ENCODE data around the gene AKAP9.
"Not testable (repeated sequence)": the region's sequence is repeated elsewhere in the genome, so short reads cannot be mapped to it uniquely, and the experiment has no call there.

The AKAP9 gene

DNA sequence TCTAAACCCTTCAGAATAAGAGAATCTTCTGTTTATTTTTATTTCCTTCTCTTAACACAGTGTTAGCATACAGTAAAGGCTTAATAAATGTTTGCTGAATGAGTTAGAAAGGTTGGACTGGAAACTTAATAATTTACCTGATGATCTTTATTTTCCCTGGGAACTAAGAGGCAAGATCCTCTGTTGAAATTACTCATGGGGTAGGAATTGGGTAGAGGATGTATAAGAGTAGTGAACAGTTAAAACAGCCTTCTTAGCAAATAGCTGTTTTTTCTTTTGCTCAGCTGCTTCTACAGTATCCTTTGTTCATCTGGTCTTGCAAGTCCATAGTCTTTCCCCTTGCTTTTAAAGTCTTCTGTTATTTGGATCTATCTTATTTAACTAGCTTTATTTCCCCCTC lies 80.0 kb downstream of the AKAP9 start:
- DNase-seq, result no peak

DNA sequence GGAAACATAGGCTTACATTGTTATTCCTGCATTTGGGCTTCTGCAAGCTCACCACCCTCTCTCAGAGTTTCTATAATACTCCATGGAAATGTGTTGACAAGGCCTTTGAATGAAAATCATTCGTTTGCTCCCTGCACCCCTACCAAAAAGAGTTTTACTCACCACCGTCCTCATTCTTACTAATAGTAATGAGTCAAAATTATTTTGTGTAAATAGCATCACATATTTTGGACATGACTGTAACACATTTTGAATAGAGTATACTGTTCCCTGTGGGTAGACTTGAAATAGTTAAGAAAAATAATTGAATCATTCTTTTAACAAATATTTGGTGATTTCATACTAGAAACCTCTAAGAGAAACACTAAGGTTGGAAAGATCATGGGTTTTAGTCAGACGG lies 84.6 kb downstream of the AKAP9 start:
- no peak for DNase-seq

GRCh38 chr7:92026635-92027034 lies 86.0 kb downstream of the AKAP9 start:
- not testable (repeated sequence) for DNase-seq

DNA sequence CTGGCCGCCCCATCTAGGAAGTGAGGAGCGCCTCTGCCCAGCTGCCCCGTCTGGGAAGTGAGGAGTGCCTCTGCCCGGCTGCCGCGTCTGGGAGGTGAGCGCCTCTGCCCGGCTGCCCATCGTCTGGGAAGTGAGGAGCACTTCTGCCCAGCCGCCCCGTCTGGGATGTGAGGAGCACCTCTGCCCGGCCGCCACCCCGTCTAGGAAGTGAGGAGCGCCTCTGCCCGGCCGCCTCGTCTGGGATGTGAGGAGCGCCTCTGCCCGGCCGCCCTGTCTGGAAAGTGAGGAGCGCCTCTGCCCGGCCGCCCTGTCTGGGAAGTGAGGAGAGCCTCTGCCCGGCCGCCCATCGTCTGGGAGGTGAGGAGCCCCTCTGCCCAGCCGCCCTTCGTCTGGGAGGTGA lies 86.5 kb downstream of the AKAP9 start:
- not testable (repeated sequence) for DNase-seq

- DNase-seq, result no peak
Measured at GRCh38 chr7:92028226-92028625, 87.6 kb downstream of the AKAP9 start.

DNA sequence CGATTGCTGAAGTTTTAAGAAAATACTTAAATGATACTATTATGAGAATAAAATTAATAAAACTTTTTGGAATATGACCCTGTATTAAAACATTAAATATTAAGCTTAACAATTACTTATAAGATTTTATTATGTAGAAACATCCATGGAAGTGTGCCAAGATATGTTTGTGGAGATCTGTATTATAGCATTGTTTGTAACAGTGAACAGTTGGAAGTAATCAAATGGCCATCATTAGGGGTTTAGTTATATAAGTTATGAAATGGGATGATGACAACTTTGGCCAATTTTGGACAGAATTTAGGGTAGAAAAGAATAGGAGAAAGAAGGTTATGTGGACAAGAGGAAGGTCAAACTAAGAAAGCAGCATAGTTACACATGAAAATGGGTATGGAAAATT lies 88.0 kb downstream of the AKAP9 start:
- DNase-seq, result no peak

- no peak for DNase-seq
Measured at GRCh38 chr7:92034116-92034515, 93.5 kb downstream of the AKAP9 start.

DNA sequence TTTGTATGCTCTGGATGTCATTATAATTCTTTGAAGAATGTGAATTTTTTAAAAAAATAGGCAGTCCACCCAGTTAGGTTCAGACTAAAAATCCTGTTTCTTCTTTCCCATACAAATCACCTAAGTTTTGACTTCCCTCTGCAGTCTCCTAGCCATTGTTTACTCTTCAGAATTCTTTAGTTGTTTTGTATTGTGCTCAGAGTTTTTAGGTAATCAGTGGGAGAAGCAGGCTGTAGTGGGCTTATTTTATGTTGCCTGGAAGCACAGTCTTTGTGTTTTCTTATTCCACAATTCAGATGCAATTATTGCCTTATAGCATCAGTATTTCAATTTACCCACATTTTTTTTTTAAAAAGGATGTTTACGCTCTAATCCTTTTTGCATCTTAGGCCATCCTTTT lies 94.9 kb downstream of the AKAP9 start:
- DNase-seq, result no peak

DNA sequence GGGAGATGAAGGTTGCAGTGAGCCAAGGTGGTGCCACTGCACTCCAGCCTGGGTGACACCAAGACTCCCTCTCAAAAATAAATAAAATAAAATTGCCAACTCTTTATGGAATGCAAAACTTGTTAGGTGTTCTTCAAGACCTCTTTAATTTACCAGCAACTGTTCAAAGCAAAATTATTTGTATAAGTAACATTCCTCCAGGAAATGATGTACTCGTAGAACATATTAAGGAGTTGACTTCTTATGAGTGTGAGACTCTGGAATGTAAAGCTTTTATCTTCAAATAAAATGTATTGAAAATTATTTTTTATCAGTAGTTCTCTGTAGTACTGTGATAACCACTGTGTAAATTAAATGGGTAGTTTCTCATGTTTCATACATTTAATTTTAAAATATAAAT lies 99.2 kb downstream of the AKAP9 start:
- DNase-seq, result no peak

- DNase-seq, result no peak
Measured at GRCh38 chr7:92042056-92042737, 101.5 kb downstream of the AKAP9 start.

GRCh38 chr7:92043098-92043497 lies 102.4 kb downstream of the AKAP9 start:
- no peak for DNase-seq

DNA sequence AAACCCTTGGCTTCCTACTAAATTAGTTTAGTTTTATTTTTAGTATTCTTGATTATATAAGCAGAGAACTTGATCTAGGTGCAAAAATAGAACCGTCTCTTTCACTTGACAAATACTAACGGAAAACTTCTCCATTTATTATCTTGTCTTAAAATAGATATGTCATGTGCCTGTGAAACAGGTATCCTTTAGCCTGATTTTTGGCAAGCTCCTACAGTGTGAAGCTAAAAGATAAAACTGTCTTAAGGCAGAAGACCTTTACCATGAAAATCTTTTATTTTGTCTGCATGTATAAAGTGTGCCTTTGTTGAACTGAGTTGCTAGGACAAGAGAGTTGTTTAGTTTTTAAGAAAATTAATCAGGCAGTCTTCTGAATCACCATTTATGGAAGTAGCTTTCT lies 103.0 kb downstream of the AKAP9 start:
- DNase-seq, result no peak

DNA sequence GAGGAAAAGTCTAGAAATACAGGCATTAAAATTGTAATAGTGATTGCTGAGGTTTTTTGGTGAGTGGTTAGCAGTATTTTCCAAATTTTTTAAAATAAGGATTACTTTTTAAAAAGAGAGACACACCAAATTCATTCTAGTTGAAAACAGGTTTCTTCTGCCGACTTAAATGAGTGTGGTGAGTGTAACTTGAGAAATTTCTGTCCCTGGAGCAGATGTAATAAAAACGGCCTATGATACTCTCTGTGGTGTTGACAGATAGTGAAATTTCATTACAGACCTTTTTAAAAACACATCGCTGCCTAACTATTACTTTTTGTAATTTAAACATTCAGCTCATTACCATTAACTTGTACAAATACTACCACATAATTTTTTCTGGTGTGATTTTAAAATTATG lies 103.5 kb downstream of the AKAP9 start:
- DNase-seq, result no peak

GRCh38 chr7:92044940-92045339 lies 104.3 kb downstream of the AKAP9 start:
- DNase-seq, result no peak

GRCh38 chr7:92051655-92052054 lies 111.0 kb downstream of the AKAP9 start:
- no peak for DNase-seq

- no peak for DNase-seq
Measured at GRCh38 chr7:92052159-92052558, 111.5 kb downstream of the AKAP9 start.

DNA sequence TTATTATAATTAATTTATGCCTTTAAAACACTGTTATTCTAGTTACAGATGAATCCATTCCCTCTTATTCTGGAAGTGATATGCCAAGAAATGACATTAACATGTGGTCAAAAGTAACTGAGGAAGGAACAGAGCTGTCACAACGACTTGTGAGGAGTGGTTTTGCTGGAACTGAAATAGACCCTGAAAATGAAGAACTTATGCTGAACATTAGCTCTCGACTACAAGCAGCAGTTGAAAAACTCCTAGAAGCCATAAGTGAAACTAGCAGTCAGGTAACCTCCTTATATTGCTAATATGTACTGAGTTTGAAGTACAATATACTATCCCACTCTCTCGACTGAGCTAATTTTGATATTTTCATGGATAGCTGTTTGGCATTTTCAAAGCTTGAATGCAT lies 112.0 kb downstream of the AKAP9 start:
- peak in 1 of 3 donors; percentile 22 for DNase-seq

GRCh38 chr7:92053312-92053711 lies 112.7 kb downstream of the AKAP9 start:
- DNase-seq, result peak in 1 of 3 donors; percentile 19

- no peak for DNase-seq
Measured at GRCh38 chr7:92056286-92056685, 115.6 kb downstream of the AKAP9 start.

DNA sequence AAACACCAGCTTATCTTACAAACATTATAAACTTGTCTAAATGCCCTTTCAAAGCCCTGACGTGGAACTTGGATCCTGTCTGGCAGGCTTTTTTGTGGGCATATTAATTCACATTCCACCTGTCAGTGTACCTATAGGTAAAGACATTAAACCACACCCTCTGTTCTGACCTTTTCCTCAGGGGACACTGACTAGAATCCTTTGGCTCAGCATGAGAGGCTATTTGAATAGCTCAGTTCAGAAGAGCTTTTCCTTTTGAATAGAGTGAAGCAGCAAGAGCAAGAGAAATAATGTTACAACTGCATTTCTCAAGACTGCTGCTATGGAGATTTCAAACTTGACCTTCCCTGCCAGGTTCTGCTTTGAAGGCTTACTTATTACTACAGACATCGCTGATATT lies 116.7 kb downstream of the AKAP9 start:
- DNase-seq, result no peak

DNA sequence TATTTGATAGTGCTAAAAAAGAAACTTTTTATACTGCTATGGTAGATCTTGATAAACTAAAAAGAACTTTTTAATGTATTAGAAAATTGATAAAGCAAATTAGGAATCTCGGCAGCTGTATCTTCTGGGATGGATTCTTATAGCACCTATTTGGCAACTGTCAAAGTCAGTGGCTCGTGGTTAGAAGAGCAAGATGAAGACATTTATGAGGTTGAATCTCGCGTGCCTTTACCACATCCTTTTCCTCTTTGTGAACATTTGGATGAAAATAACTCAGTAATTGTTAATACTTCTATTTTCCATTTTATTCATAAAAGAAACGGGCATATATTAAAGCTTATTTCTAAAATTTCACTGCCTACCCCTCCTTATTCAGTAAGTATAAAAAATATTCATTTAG lies 117.4 kb downstream of the AKAP9 start:
- DNase-seq, result peak in 2 of 3 donors; percentile 11 to 46

GRCh38 chr7:92058899-92059298 lies 118.2 kb downstream of the AKAP9 start:
- no peak for DNase-seq

- DNase-seq, result peak; percentile 78 to 90 (median 86)
Measured at GRCh38 chr7:92061154-92061553, 120.5 kb downstream of the AKAP9 start.

DNA sequence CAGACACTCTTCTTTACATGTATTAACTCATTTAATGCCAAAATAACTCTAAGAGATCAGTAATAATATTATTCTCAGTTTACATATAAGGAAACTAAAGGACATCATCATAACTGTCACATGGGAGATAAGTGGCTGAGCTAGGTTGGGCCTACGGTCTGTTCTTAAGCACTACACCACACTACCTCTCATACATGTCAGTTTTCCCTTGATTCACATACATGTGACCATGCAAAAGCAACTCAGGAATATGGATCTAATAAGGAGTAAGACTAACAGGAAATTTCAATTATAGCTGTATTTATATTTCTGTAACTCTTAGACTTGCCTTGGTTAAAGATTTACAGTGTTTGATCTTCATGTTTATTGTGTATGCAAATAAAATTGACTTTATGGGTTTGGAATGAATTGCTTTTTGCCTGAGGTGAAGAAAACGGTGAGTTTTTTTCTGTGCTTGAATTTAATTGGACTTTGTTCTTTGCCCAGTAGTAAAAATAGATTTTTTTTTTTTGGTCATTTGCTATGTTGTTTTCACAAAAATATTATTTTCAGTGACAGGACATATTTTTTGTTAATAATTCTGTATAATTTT lies 123.9 kb downstream of the AKAP9 start:
- no peak for DNase-seq

DNA sequence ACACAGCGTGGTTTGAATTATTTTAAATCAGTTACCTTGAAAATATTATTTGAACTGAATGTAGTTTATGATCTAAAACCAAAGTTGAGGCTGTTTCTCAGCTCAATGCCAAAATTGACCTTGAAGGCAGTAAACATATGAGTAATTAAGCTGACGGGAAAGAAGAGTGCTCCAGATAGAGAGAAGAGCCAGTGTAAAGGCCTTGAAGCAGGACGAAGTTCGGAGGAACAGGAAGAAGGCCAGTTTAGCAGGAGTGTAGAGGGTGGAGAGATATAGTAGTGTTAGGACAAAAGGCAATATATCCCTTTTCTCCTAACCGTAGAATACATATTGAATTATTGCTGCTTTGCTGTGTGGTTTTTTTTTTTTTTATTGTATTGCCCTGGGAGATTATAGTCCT lies 130.4 kb downstream of the AKAP9 start:
- no peak for DNase-seq

Data from suppressor macrophage treated with lipopolysaccharide for 1 hour (primary cell).